HG02623 (cell line): ENCODE data around the gene SORL1.

Experiments
- ATAC-seq: cut with Tn5 transposase; IDR thresholded peaks from one replicate; pipeline ENCODE4 v1.9.1; 2021; ENCODE audit warnings: moderate library complexity; ENCODE audit not compliant: unreplicated experiment

The SORL1 gene

DNA sequence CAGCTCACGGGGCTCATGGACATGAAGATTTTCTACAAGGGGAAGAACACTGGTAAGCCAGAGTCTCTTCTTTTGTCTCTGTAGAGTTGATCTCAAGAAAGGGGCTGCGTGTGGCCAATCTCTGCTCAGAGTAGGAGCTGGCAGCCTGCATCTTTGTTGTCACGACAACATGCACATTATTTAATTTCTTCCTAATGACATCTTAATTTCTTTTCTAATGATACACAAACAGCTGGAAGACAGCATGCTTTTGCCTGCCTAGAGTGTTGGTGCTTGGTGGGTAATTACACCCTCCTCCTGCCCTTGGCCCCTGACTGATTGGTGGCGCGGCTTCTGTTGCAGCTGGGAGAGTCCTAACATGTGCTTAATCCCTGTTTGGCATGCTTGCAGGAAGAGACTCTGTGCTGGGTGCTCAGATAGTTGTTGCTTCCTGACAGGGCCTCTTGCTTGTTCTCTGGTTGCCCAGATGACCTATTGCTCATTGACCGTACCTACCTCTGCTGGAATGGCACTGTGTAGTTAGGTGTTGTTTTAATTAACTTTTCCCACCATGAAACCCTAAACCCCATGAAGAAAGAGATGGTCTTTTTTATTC lies 107.6 kb downstream of the SORL1 start:
- ATAC-seq, result no peak

DNA sequence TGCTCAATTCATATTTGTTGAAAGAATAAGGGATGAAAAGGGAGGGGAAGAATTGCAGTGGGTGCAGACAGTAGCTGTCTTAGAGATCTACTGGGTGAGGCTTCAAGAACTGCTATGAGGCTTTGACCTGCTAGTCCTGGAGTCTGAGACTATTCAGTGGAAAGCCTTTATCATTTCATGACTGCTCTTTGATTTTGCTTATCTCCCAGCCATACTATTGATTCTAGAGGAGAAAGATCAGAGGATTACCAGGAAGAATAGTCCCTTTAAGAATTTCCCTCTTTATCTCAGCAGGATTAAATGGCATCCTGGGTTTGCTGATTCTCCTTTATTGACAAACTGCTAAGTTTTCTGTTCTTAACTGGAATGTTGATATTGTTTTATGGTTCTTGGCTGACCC lies 108.1 kb downstream of the SORL1 start:
- ATAC-seq, result no peak

DNA sequence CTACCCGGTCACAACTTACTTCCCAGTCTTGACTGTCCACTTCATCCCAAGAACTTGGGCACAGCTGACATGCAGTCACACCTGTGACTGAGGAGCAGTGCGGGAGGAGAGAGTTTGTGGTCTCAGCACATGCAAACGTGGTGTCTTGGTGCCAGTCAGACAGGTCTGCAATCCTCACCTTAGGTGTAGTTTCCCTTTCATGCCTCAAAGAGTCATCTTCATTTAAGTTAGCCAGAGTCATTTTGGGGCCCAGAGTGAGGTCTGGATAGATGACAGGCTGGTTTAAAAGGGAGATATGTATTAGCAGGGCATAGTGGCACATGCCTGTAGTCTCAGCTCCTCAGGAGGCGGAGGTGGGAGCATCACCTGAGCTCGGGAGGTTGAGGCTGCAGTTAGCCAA lies 109.1 kb downstream of the SORL1 start:
- ATAC-seq, result no peak

DNA sequence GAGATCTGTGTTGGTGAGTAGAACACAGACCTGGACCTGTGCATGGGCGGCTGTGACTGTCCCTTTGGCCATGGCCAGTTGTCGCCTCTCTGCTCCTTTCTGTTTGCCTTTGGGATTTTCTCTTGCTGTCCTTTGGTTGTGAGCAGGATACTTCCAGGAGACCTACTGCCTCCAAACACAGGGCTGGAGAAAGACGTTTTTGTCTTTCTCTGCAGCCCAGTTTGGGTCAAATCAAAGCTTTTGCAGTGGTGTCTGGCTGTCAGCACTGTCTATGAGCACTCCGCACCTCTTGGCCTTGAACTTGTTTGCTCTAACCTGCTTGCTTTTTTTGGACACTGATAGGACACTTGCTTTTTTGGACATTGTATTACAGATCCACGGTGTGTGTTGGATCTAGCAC lies 109.6 kb downstream of the SORL1 start:
- no peak for ATAC-seq

- ATAC-seq, result no peak
These were observed 110.9 kb downstream of the SORL1 start for GRCh38 chr11:121563003-121563402.

DNA sequence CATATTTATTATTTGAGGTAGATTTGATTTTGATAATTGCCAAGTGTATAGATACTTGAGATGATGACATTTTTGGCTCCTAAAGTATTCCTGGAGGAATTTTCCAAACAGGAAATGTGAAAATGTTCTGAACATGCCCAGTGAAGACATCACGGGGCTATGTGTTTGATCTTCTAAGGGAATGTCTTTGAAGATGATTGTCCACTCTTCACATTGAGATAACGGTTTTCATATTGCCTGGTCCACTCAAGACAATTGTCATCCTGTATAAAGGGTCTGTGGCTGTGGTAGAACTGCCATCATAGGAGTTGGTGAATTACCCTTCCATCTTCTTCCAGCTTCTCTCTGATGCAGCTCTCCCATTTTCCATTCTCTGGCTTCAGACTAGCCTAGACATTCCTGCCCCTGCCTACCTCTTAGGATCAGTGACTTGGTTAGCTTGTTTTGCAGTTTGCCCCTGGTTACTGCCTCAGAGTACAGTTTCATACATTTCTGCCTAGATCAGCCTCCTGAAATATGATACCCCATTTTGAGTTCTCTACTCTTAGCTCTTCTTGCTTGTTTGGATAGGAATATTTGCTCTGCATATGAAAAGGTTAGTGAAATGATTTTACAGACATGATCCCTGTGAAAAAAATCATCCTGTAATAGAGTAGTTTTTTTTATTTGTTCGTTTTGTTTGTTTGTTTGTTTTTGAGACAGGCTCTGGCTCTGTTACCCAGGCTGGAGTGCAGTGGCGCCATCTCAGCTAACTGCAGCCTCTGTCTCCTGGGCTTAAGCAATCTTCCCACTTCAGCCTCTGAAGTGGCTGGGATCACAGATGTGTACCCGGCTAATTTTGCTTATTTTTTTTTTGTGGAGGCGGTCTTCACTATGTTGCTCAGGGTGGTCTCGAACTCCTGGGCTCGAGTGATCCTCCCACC lies 112.0 kb downstream of the SORL1 start:
- no peak for ATAC-seq

DNA sequence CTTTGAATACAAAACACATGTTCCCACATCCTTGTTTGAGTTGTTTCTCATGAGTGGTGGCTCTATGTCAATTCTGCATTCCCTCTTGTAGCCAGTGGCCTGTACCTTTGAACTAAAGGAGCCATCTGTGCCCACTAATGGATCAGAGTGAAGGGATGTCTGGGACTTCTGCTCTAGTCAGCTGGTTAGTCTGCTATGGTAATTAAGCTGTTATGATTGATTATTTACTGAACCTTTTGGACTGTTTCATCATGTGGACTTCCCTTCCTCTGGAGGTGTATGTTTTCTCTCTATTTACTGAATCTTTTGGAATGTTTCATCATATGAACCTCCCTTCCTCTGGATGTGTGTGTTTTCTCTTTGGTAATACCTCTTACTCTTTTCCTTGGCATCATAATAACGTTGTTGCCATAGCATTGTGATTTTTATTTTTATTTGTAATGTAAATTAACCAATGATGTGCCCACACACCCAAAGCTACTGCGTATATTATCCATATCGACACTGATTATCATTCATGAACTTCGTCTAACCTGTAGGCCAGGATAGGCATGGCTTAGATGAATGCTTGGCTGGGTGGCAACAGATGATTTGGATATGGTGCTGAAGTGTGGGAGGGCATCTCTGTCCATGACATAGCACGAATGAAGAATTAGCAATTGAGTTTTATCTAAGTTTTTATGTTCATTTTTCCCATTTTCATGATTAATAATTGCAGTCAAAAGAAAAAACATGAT lies 113.0 kb downstream of the SORL1 start:
- ATAC-seq, result no peak

DNA sequence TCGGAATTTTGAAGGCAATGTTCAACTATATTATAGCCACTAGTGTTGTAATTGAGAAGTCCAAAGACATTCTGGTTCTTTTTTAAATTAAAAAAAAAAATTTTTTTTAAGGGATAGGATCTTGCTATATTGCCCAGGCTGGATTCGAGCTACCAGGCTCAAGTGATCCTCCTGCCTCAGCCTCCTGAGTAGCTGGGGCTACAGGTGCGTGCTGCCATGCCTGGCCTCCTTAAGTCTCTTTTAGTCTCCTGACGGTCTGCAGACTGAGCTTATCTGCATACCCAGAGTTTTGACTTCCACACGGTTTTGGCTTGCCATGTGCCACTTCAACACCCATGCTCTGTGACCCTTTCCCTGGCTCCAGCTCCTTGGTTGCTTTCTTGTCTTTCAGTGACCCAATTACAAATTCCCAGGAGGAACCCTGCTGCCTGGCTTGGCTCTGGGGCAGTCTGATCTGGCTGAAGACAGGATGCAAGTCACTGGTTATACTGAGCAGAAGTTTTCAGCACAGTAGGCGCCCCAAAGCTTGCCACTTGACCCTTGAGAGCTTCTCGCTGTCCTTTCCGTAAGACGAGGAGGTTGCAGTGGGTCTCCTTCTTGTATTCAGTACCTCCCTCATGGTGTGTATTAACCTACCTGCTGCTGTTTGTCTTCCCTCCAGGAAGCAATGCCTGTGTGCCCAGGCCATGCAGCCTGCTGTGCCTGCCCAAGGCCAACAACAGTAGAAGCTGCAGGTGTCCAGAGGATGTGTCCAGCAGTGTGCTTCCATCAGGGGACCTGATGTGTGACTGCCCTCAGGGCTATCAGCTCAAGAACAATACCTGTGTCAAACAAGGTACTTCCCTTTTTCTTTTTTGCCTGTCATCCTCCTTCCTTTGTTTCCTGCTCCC lies 114.4 kb downstream of the SORL1 start:
- no peak for ATAC-seq

DNA sequence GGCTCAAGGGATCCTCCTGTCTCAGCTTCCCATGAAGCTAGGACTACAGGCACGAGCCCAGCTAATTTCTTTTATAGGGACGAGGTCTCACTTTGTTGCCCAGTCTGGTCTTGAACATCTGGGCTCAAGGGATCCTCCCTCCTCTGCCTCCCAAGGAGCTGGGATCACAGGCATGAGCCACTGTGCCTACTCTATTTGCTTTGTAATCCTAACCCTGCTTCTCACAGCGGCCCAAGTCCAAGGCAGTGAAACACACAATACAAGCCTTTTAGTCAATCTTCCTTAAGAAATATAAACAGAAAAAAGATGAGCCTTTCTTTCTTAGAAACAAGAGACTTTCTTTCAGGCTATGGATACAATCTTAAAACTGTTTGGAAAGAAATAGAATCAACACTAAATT lies 115.9 kb downstream of the SORL1 start:
- no peak for ATAC-seq

DNA sequence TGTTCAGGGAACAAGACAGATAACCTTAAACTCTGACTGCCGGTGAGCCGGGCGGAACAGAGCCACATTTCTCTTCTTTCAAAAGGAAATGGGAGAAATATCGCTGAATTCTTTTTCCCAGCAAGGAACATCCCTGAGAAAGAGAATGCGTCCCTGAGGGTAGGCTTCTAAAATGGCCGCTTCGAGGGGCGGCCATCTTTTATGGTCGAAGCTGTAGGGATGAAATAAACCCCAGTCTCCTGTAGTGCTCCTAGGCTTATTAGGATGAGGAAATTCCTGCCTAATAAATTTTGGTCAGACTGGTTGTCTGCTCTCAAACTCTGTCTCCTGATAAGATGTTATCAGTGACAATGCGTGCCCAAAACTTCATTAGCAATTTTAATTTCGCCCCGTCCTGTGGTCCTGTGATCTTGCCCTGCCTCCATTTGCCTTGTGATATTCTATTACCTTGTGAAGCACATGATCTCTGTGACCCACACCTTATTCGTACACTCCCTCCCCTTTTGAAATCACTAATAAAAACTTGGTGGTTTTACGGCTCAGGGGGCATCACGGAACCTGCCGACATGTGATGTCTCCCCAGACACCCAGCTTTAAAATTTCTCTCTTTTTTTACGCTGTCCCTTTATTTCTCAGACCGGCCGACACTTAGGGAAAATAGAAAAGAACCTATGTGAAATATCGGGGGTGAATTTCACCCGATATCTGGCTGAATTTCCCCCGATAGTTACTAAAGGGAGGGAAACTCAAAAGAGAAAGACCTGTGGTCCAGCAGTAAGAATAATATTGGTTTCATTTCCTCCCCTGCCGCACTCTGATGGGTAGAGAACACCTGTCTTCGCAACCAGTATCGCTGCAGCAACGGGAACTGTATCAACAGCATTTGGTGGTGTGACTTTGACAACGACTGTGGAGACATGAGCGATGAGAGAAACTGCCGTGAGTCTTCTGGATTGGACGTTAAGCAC lies 117.5 kb downstream of the SORL1 start:
- ATAC-seq, result peak; percentile 96

DNA sequence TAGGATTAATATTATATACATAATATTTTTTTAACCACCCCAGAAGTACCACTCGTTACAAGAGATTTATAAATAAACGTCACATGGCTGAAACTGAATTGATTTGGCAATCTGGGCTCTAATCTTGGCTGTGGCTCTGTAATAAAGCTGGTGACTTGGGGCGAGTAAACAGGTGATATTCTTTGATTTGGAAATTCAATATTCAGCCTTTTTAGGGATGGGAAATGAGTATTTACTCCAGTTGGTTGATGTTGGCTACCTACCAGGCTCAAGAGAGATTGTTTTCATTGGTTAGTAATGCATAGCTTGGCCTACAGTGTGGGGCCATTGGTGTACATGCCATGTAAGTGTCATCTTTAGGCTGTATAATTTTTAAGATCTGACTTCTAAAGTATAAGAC lies 118.3 kb downstream of the SORL1 start:
- ATAC-seq, result no peak

GRCh38 chr11:121571506-121571905 lies 119.4 kb downstream of the SORL1 start:
- ATAC-seq, result no peak

DNA sequence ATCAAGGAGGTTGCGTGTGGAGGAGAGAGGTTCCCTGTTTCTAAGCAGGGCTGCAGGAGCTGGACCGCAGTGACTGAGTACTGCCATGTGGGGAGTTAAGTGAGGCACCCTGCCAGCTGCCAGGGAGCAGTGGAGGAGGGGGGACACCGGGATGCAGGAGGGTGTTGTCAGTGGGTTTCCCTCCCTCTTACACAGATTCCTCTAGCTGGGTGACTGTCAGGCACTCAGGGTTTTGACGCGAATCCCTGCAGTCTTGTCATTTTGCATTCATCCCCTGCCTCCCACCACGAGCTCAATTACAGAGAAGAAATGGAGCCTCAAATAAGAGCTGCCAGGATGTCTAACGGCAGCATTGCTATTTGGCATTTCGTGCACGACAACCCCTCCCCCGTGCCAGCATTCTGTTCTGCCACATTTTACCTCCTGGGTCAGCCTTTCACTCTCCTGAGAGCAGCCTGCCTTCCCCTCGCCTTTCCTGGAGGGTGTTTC lies 120.5 kb downstream of the SORL1 start:
- ATAC-seq, result no peak

GRCh38 chr11:121574801-121575200 lies 122.7 kb downstream of the SORL1 start:
- no peak for ATAC-seq

- ATAC-seq, result no peak
These were observed 123.3 kb downstream of the SORL1 start for GRCh38 chr11:121575250-121575962.

GRCh38 chr11:121575963-121576290 lies 123.8 kb downstream of the SORL1 start:
- ATAC-seq, result no peak

GRCh38 chr11:121576531-121576930 lies 124.4 kb downstream of the SORL1 start:
- ATAC-seq, result no peak

- ATAC-seq, result no peak
These were observed 125.2 kb downstream of the SORL1 start for GRCh38 chr11:121577106-121577848.
